Purkinje cell (primary cell): ENCODE results near the gene DNAJC5. TPM values are rescaled to one million over a fixed set of nuclear protein-coding genes. Genes with fewer than 3 reads are reported as not detected.

Experiments used
- polyA plus RNA-seq: library from polyadenylated mRNA; unstranded; fragments of >200 nt; fragmentation: Nextera tagmentation; gene quantifications from 2 replicates; pipeline ENCODE4 v1.2.1, GENCODE V29; 2014

DNAJC5 gene, protein sequence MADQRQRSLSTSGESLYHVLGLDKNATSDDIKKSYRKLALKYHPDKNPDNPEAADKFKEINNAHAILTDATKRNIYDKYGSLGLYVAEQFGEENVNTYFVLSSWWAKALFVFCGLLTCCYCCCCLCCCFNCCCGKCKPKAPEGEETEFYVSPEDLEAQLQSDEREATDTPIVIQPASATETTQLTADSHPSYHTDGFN
- 8.3 and 9.6 TPM in 2 replicates for polyA plus RNA-seq

DNA sequence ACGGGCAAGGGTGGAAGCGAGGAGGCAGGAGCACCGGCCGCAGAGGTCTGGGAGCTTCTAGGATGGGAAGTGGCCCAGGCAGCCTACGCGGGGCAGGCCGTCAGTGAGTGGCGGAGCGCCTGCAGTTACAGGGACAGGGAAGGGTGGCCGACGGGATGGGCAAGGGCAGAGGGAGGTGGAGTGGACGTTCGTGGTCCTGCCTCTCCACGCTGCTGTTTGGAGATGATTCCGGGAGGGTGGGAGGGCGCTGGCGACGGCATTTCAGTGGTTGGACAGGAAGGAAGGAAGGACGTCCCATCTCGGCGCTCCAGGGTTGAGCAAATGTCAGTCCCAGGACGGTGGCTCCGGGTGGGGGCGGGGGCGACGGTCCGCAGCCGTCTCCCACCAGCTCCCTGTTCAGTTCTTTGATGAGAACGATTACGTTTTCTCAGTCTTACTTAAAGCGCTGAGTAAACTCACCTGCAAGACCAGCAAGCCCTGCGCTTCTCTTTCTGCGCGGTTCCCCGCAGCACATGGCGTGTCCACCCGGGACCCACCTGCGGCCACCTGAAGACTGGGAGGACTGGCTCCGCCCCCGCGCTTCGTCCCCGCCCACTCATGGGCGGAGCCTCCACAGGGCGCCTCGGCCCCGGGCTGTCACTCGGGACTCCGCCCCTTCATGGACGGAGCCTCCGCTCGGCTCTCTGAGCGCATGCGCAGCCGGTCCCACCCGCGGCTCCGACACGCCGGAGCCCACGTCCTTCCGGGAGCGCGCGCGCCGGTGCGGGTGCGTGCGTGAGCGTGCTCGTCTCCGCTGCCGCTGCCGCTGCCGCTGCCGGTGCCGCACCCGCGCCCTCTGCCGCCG, at the start of gene DNAJC5:
Gene DNAJC5 (plus strand): TSS at position 769 of the 844 bp plus-strand sequence. CDS start 33,220 bp downstream, outside the sequence.

DNA sequence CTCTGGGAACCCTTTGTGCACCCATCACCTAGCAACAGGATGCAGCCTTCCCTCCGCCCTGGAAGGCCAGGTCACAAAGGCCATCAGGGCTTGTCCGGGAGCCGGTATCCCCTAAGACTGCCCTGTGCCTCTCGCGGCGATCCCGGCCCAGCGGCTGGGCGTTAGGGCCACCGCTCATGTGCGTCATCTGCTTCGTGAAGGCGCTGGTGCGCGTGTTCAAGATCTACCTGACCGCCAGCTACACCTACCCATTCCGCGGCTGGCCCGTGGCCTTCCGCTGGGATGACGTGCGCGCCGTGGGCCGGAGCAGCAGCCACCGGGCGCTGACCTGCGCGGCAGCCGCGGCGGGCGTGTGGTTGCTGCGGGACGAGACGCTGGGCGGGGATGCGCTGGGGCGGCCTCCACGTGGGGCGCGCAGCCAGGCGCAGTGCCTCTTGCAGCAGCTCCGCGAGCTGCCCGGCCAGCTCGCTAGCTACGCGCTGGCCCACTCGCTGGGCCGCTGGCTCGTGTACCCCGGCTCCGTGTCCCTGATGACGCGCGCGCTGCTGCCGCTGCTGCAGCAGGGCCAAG, 33.5 kb upstream of the DNAJC5 start, which contains the start of gene ABHD16B:
Gene ABHD16B (plus strand): TSS at position 134 of the 570 bp plus-strand sequence. CDS start 43 bp downstream, at position 177.

DNA sequence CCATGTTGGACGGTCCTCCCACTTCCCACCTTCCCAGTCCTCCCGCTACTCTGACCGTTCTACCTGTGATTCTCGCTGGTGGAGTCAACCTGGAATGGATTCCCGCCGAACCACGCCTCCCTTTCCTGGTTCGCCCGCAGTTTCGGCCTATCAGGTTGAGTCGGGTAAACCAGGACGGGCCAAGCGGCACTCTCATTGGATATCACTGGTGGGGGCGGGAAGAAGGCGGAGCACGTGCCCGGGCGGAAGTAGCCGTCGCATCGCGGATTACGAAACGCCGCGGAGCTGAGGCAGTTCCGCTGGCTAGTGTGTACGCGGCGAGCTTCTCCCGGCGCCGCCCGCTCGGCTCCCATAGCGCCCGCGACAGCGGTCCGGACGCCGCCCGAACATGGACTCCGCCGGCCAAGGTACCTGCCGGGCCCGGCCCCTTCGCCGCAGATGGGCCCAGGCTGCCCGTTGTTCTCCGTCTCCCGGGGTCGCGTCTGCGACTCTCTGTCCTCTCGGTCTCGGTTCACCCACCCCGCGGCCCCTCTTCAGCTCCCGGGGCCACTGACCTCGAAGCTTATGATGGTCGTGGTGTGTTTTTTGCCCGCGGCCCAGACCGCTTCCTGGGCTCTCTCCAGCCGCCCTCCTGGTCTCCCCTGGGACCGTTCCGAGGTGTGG, 29.8 kb upstream of the DNAJC5 start, which contains the start of gene TPD52L2:
Gene TPD52L2 (plus strand): TSS at position 293 of the 663 bp plus-strand sequence. CDS start 96 bp downstream, at position 389.

DNA sequence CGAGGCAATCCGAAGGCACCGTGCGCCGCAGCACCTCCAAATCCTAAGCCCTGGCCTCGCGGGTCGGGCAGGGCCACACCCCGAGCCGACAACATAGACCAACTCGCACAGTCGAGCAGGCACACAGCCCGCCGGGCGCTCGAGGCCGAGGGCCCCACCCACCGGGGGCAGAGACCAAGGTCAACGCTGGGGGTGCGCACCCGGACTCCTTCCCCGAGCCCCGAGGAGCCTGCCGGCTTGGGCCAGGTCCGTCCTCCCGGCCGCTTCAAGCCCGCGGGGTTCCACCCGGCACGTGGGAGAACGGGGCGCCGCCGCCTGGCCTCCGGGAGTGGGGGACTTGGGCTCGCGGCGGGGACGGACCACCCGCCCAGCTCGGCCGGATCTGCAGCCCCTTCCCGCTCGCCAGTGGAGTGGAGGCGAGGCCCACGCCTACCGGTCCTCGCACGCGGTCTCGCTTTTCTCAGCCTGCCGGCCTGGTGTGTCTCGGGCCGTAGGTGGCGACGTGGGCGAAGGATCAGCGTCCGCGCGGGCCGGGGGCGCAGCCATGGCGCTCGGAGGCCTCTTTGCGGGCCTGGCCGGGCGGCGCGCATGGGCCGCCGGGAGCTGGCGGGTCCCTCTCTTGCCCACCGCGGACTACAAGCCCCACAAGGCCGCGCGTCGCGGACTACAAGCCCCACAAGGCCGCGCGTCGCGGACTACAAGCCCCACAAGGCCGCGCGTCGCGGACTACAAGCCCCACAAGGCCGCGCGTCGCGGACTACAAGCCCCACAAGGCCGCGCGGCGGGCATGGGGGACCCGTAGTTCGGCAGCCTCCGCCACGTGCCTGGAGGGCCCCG, 61.1 kb downstream of the DNAJC5 start, which contains the start of gene UCKL1:
Gene UCKL1 (minus strand): TSS at position 590 of the 837 bp plus-strand sequence. CDS start 44 bp downstream, at position 546.

DNA sequence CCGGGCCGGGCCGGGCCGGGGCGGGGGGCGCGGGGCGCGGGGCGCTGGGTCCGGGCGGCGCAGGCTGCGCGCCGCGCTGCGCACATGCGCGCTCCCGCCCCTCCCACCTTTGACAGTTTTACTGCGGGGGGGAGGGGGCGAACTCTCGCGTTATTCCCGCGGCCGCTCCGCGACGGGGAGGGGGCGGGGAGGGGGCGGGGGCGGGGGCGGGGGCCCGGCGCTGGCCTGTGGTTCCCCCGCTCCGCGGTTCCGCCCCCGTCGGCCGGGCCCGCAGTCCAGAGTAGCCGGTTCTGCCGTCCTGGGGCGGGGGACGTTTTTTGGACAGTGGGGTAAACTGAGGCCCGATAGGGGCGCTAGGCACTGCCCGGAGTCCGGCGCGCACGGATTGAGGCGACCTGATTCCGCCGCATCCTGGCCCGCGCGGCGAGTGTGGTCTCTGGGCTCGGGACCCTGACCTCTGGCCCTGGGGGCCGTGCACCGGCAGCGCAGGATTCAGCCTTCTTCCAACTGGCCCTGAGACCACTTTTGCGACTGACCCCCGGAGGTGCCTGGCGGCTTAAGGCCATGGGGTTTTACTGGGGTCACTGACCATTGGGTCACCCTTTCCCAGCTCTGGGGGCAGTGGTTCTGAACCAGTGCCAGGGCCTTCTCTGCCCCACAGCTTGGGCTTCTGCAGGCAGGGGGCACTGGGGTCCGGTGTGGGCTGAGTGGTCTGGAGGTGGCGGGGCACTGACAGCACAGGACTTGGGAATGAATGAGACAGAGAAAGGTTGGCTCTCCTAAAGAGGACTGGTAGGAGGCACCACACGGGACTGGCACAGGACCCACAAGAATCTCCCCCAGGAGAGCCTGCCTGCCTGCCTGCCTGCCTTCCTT, 75.2 kb downstream of the DNAJC5 start, which contains the start of gene ZNF512B:
Gene ZNF512B (minus strand): TSS at position 93 of the 876 bp plus-strand sequence. CDS start 1,980 bp downstream, outside the sequence.

DNA sequence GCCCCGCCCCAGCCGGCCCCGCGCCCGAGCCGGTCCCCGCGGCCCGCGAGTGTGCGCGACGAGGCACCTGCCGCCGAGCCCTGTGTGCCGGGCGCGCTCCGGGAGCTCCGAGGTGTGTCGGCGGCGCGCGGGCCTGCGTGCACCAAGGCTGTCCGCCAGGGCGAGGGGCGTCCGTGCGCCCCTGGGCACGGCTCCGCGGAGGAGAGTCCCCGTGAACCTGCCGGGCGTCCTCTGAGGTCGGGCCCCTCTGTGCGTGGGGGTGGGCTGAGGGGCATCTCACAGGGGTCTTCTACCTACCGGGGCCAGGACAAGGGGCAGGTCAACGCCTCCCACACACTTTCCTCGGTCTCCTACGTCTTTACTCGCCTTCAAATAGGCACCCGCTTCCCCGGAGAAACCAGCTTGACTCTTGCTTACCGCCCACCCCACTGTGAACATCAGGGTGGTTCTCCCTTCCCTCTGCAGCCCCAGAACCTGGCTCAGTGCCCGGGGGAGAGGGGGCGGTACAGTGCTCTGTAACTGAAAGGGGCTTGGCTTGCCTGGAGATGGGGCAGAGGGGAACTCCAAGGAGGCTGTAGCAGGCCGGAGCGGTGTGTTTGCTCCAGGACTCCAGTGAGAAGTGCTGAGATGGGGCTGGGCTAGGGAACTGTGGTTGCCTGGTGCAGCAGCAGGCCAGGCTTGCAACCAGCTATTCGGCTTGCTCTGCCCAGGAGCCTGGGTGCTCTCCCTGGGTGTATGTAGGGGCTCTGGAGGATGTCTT, 84.8 kb downstream of the DNAJC5 start, which contains the start of gene SAMD10:
Gene SAMD10 (minus strand): TSS at position 86 of the 760 bp plus-strand sequence. CDS start 175 bp downstream, outside the sequence.

DNA sequence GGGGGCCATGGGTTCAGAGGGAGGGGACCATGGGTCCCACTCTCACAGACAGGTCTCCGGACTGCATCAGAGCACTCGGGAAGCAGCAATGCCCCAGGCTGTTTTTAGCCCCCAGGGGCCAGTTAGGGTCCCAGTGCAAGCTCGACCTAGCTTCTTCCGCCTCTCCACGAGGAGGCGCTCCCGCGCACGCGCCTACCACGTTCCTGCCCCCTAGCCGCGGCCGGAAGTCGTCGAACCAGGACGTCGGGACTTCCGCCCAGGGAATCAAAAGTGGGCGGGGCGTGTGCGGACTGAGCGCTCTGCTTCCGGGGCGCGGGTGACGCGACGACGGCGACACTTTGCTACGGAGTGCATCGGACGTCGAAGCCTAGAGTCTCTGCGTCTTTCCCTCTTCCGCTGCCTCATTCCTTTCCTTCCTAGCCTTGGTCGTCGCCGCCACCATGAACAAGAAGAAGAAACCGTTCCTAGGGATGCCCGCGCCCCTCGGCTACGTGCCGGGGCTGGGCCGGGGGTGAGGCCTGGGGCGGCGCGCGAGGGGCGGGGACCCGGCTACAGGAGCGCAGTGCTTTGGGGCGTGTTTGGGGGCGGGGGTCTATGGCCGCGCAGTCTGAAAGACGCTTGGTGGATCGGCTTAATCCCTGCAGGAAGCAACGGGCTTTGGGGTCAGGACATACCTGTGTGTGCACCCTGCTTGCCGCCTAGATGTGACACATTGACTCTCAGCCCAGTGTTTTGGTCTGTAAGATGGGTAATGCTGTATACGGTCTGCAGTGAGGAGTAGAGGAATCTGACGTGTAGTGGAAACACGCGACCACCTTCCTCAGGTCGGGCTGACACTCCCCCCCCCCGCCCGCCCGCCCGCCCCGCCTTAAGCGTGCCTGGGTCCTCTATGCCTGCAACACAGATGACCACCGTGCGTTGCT, 86.1 kb downstream of the DNAJC5 start, which contains the start of gene PRPF6:
Gene PRPF6 (plus strand): TSS at position 327 of the 923 bp plus-strand sequence. CDS start 114 bp downstream, at position 441.

Other genes with a start within 250 kb of the DNAJC5 start
- 30.7 and 32.0 TPM in 2 replicates for gene STMN3, start 241.7 kb upstream of the DNAJC5 start, polyA plus RNA-seq
- gene RTEL1, start 236.8 kb upstream of the DNAJC5 start, polyA plus RNA-seq, result 0.21 TPM in 1 of 2 replicates, not detected in the other
- not detected in 2 replicates for gene TNFRSF6B, start 198.5 kb upstream of the DNAJC5 start, polyA plus RNA-seq
- gene ARFRP1, start 187.2 kb upstream of the DNAJC5 start, polyA plus RNA-seq, result 1.7 and 5.3 TPM in 2 replicates
- 0.38 and 0.73 TPM in 2 replicates for gene ZGPAT, start 187.1 kb upstream of the DNAJC5 start, polyA plus RNA-seq
- not detected in 2 replicates for gene LIME1, start 158.5 kb upstream of the DNAJC5 start, polyA plus RNA-seq
- 0.93 TPM in 1 of 2 replicates, not detected in the other for gene SLC2A4RG, start 155.3 kb upstream of the DNAJC5 start, polyA plus RNA-seq
- 2.8 and 6.3 TPM in 2 replicates for gene ZBTB46, start 63.9 kb upstream of the DNAJC5 start, polyA plus RNA-seq
- not detected in 2 replicates for gene ABHD16B, start 33.6 kb upstream of the DNAJC5 start, polyA plus RNA-seq
- 7.6 and 9.1 TPM in 2 replicates for gene TPD52L2, start 29.9 kb upstream of the DNAJC5 start, polyA plus RNA-seq
- 3.1 and 5.6 TPM in 2 replicates for gene UCKL1, start 61.3 kb downstream of the DNAJC5 start, polyA plus RNA-seq
- 0.05 and 0.06 TPM in 2 replicates for gene ZNF512B, start 74.8 kb downstream of the DNAJC5 start, polyA plus RNA-seq
- gene SAMD10, start 84.5 kb downstream of the DNAJC5 start, polyA plus RNA-seq, result 0.25 and 0.73 TPM in 2 replicates
- 11.7 and 17.3 TPM in 2 replicates for gene PRPF6, start 86.0 kb downstream of the DNAJC5 start, polyA plus RNA-seq
- gene C20orf204, start 141.1 kb downstream of the DNAJC5 start, polyA plus RNA-seq, result not detected in 2 replicates
- gene SOX18, start 154.5 kb downstream of the DNAJC5 start, polyA plus RNA-seq, result 0.29 TPM in 1 of 2 replicates, not detected in the other
- 42.6 and 72.7 TPM in 2 replicates for gene TCEA2, start 168.1 kb downstream of the DNAJC5 start, polyA plus RNA-seq
- gene RGS19, start 184.4 kb downstream of the DNAJC5 start, polyA plus RNA-seq, result 0.36 TPM in 1 of 2 replicates, not detected in the other
- 0.13 TPM in 1 of 2 replicates, not detected in the other for gene OPRL1, start 185.0 kb downstream of the DNAJC5 start, polyA plus RNA-seq
- gene LKAAEAR1, start 189.3 kb downstream of the DNAJC5 start, polyA plus RNA-seq, result not detected in 2 replicates
- not detected in 2 replicates for gene NPBWR2, start 212.4 kb downstream of the DNAJC5 start, polyA plus RNA-seq